Stimulated activated CD8-positive, alpha-beta memory T cell treated with anti-CD3 and anti-CD28 coated beads, Interleukin-15, amount 100 ng/mL, for 1 hour (primary cell): ENCODE results near the gene ZFYVE28.

Experiments used
- DNase-seq: peaks from one replicate; pipeline ENCODE4 v3.0.0-alpha.2; 2020; ENCODE audit warnings: low read depth

The ZFYVE28 gene

DNA sequence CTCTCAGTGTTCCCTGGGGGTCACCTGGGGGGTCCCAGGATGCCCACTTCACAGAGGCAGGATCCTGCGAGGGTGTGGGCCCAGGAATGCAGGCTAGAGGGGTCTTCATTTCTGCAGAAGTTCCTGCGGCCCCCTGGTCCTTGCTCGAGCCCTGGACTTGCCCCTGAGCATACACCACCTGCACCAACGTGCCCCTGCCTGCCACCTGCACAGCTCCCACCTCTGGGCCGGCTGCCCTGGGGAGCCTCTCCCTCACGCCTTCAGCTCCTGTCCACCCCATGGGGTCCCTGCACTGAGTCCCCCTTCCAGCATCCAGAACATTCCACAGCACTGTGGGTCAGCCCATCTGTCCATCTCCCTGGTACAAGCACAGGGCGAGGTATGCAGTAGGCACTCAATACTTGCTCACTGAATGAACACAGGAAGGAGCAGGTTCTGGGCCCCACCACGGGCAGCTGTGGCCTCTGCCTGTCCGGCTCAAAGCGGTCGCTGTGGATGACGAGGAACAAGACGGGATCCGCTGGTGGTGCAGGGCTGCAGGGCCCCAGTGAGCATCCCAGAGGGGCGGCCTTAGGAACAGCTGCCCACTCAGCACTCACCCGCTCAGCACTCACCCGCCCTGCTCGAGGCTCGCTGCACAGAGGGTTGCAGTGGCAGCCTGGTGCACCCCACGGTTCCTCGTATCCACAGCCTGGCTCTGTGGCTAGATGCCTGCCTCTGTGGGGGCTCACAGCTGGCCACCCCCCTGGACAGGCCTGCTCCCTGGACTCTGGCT is 86.1 kb downstream of the ZFYVE28 start:
- DNase-seq = no peak

DNA sequence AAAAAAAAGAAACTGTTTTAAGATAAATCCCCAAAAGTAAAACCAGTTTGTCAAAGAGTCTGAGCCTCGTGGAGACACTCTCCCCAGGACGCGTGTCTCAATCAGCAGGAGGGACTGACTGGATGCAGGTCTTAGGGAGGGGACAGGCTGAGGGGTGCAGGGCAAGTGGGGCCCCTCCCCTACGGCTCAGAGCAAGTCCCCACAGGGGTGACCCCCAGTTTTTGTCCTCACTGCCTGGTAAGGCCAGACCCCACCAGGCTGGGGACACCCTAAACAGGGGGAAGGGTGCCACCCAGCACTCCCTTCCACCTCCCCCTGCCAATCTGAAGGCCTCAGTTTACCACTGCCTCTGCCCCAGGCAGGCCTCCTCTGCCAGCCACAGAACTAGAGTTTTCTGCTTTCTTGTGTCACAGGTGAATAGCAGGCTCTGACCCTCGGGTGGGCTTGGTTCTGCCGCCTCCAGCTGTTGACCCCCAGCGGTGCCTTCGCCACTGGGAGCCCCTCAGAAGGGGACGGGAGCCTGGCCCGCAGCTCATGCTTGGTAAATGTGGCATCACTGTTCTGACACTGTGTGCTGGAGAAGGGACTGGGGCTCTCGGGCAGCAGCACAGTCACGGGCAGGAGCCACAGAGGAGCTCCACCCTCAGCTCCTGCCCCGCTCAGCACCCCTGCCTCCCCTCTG is 86.8 kb downstream of the ZFYVE28 start:
- DNase-seq = no peak

- DNase-seq = no peak
Observed at GRCh38 chr4:2331043-2331420, 87.4 kb downstream of the ZFYVE28 start.

- DNase-seq = no peak
Observed at GRCh38 chr4:2330091-2331042, 88.1 kb downstream of the ZFYVE28 start.

GRCh38 chr4:2327579-2327978 is 90.9 kb downstream of the ZFYVE28 start:
- DNase-seq = no peak

GRCh38 chr4:2324891-2325290 is 93.6 kb downstream of the ZFYVE28 start:
- DNase-seq = no peak

DNA sequence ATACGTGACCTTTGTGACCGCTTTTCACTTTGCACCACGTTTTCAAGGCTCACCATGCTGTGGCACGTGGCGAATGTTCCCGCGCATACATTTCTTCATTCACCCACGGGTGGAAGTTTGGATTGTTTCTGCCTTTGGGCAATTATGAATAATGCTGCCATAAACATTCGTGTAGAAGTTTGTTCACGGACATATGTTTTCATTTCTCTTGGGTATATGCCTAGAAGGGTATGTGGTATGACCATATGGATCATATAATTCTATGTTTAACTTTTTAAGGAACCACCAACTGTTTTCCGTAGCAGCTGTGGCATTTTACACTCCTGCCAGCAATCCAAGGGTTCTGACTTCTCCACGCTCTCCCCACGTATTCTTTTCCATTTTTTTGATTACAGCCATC is 95.6 kb downstream of the ZFYVE28 start:
- no peak for DNase-seq

DNA sequence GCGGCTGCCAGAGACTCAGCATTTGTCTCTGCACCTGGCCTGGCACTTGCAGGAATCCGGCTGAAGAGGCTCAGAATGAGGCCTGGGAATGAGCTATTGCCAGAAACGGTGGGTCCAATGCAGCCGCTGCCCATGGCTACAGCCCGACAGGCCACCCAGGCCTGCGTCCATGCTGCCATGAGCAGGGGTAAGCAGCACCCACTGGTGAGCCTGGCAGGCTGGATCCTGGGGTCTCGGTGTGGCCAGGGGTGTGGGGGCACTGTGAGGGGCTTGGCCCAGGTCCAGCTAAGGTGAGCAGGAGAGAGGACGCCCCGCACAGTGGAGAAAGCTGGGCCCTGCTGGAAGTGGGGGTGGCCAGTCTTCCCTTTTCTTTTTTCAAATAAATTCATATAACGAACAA is 96.2 kb downstream of the ZFYVE28 start:
- no peak for DNase-seq

DNA sequence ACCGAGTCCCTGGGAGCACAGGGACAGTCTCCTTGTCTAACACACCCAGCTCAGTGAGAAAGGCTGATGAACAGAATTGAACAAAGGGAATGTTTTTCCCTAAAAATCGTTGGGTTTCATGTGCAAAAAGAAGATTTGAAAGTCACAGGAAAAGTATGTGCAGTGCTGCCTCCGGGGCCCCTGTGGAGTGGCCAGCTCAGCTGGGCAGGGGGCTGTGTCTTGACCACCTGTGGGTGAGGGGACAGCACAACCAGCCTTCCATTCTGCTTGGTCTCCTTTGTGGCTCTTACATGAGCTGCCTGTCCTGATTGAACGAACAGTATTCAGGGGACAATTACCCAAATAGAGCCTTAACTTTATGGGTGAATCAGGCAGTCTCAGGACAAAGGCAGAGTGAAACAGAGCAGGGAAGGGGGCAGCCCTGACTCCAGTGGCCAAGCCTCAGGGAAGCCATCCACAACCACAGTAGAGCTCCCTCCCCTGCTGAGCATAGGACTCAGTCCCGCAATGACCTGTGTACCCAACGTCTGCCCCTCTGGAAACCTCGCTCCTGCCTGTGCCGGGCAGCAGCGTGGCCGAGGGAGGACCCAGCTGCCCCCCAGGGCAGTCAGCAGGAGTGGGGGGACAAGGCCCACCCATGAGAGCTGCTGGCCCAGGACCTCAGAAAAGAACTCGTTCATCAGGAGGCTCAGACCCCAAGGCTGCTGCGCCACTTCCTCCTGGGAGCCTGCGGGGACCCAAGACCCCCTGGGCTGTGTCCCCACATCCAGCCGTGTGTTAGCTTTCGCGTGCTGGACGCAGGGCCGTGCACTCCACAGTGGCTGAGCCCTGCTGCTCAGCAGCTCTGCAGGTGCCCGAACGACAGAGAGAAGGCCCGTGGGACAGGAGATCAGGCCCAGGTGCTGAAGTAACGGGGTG is 96.9 kb downstream of the ZFYVE28 start:
- no peak for DNase-seq

DNA sequence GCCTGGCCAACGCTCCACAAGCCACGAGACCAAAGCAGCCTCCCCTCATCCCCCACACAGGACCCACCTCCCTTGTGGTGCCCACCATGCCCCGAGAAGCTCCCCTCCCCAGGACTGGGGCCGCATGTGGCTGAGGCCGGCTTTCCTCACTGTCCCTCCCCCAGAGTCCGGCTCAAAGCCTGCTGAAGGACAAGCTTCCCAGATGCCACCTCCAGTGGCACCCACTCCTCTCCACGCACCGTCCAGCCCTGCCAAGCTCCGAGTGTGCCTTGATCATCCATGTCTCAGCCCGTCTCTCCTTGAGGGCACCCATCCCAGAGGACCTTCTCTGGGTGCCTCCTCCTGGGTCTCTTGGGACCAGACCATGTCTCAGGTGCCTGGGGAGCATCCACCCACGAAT is 97.7 kb downstream of the ZFYVE28 start:
- no peak for DNase-seq

DNA sequence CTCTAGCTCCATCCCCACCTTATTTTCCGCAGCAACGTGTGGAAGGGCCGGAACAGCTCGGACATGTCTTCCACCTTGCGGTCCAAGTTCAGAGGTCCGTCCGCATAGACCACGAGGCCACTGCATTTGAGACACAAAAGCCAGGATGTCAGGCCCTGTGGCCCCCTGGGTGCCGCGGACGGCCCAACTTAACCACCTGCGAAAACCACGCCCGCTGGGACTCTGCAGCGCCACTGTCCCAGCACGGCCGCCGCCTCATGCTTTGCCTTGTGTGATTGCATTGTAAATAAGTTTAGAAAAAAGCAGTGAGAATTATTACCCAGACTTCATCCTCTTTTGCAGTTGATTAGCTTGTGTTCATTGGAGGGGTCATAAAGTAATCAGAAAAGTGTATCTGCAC is 98.3 kb downstream of the ZFYVE28 start:
- DNase-seq = no peak

GRCh38 chr4:2318885-2319284 is 99.6 kb downstream of the ZFYVE28 start:
- no peak for DNase-seq

- DNase-seq = no peak
Observed at GRCh38 chr4:2318476-2318875, 100.0 kb downstream of the ZFYVE28 start.

- no peak for DNase-seq
Observed at GRCh38 chr4:2313366-2313765, 105.1 kb downstream of the ZFYVE28 start.

DNA sequence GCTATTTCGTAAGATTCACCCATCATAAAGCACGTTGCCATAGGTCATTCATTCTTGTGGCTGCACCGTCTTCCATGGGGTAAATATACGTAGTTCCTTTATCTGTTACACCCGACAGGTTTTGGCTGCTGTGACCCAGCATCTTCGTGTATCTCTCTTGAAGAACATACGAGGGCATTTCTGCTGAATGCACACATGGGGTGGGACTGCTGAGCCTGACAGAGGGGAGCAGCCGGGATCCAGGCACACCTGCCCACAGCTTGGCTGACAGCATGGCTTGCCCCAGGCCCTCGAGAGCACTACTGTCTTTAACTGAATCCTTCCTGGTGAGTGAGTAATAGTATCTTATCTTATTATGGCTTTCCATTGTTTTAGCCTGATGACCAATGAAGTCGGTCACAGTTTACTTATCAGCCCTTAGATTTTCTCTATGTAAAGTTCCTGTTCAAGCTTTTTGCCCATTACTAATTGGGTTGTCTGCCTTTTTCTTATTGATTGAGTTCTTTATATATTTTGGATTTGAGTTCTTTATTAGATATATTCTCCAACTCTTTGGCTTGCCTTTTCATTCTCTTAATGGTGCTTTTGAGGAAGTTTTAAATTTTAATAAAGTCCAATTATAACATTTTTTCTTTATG is 111.6 kb downstream of the ZFYVE28 start:
- no peak for DNase-seq

- no peak for DNase-seq
Observed at GRCh38 chr4:2305766-2306501, 112.5 kb downstream of the ZFYVE28 start.

DNA sequence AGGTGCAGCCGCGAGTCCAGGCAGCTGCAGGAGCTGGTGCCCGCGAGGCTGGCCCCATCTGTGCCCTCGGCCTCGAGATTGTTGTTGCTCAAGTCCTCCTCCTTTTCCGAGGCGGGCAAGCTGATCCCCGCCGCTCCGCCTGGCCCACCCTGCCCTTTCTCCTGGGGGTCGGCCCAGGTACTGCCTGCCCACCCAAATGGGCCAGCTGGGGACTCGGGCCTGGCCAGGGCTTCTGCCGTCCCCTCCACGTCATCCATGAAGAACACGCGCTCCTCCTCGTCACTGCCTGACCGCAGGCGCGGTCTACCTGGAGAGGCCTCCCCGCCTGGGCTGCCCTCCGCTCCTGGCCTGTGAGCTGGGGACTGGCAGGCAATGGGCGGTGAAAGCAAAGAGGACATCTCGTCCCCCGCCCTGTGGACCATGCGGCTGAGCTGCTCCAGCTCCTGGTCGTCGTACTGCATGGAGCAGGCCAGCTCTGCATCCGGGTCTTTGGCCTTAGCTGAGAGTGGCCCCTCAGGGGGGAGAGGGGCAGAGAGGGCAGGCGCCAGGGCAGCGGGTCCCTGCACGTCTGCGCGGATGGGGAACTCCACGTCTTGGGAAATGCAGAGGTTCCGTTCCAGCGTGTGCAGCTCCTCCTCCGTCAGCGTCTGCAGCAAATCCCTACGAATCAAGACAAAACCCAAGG is 113.4 kb downstream of the ZFYVE28 start:
- DNase-seq = no peak

GRCh38 chr4:2304321-2304876 is 114.0 kb downstream of the ZFYVE28 start:
- no peak for DNase-seq

DNA sequence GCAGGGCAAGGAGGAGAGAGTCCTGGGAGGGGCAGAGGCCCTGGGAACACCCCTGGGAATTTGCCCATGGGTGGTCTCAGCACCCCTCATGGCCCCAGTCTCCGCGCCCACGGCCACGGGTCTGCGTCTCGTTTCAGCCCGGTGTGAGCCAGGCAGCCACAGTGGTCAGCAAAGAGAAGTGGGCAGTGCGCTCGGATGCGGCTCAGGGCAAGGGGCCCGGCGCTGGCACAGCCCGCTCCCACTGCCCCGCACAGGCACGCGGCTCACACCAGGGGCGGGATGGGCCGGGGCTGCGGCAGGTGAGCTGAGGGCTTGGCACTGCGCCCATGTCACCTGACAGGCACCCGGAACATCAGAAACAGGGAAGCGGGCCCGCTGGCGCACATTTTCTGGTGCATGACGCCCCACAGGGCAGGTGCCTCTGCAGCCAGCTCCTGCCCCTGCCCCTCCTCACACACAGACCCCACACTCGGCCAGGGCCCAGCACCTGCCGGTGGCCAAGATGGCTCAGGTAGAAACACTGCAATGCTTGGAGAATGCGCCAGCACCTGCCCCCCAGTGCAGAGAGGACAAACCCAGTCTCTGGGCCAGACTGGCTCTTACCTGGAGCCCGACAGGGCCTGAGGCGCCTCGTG is 114.6 kb downstream of the ZFYVE28 start:
- DNase-seq = no peak
